DMS 273 (cell line): Measurements from ENCODE around the gene CNOT6L.

Source experiments
- DNase-seq: peaks from one replicate; lab custom pipeline; 2025; ENCODE audit not compliant: unreplicated experiment; lab: John Stamatoyannopoulos, UW

CNOT6L gene

GRCh38 chr4:77818602-77819403 lies at the start of gene CNOT6L:
Gene CNOT6L (minus strand): TSS chr4:77819368. CDS start chr4:77819308, 60 bp downstream.
- peak; percentile 79 for DNase-seq

DNA sequence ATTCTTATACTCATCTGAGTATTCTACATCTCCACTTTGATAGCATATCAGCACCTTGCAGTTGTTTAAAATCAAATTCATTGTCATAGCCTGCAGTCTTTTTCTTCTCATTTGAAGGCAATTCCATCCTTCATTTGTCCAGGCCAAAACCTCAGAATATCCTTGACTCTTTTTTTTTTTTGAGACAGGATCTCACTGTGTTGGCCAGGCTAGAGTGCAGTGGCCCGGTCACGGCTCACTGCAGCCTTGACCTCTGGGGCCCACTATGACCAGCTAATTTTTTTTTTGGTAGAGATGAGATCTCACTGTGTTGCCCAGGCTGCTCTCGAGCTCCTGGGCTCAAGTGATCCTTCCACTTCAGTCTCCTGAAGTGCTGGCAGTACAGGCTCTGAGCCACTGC lies 46.1 kb upstream of the CNOT6L start:
- DNase-seq = no peak

- DNase-seq = peak; percentile 34
Observed at GRCh38 chr4:77863341-77863740, 44.2 kb upstream of the CNOT6L start.

GRCh38 chr4:77862478-77863216 lies 43.5 kb upstream of the CNOT6L start, which contains the start of gene MRPL1:
Gene MRPL1 (plus strand): TSS chr4:77862830. CDS start chr4:77862849, 19 bp downstream.
- DNase-seq = peak; percentile 96

GRCh38 chr4:77861495-77861894 lies 42.3 kb upstream of the CNOT6L start:
- peak; percentile 26 for DNase-seq

DNA sequence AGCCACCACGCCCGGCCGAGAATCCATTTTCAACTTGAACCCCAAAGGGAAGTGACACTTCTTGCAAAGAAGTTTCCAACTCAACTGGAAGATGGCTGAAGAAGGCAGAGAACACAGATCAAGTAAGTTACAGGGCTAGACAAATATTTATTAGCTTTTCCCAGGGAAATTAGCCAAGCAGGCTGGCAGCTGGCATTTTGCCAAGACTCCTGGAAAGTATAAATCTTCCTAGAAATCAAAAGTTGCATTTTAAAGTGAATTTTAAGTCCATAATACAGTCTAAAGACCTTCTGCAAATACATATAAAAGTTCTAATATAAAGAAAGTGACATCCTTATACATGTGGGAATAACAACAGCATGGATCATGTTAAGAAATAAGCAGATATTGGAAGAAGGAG lies 40.1 kb upstream of the CNOT6L start:
- DNase-seq = peak; percentile 5

- no peak for DNase-seq
Observed at GRCh38 chr4:77856152-77856551, 37.0 kb upstream of the CNOT6L start.

- no peak for DNase-seq
Observed at GRCh38 chr4:77854431-77855111, 35.4 kb upstream of the CNOT6L start.

GRCh38 chr4:77852892-77853495 lies 33.8 kb upstream of the CNOT6L start:
- DNase-seq = no peak

GRCh38 chr4:77849278-77849965 lies 30.3 kb upstream of the CNOT6L start:
- DNase-seq = no peak

GRCh38 chr4:77848508-77848907 lies 29.3 kb upstream of the CNOT6L start:
- DNase-seq = no peak

GRCh38 chr4:77845929-77846328 lies 26.8 kb upstream of the CNOT6L start:
- no peak for DNase-seq

GRCh38 chr4:77845400-77845799 lies 26.2 kb upstream of the CNOT6L start:
- no peak for DNase-seq

- no peak for DNase-seq
Observed at GRCh38 chr4:77844363-77844762, 25.2 kb upstream of the CNOT6L start.

DNA sequence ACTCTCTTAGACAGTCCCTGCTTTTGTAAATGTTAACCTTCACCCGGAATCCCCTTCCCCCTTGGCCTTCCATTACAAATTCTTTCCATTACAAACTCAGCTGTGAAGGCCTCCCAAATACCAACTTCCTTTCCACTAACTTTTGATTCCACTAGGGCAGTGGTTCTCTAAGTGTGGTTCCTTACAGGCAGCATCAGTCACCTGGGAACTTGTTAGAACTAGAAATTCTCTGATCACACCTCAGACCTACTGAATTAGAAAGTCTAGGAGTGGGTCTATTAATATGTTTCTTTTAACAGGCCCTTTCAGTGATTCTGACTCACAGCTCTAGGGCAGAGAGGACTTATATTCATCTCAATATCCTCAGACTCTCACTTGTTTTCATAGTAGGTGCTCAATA lies 24.5 kb upstream of the CNOT6L start:
- DNase-seq = no peak

DNA sequence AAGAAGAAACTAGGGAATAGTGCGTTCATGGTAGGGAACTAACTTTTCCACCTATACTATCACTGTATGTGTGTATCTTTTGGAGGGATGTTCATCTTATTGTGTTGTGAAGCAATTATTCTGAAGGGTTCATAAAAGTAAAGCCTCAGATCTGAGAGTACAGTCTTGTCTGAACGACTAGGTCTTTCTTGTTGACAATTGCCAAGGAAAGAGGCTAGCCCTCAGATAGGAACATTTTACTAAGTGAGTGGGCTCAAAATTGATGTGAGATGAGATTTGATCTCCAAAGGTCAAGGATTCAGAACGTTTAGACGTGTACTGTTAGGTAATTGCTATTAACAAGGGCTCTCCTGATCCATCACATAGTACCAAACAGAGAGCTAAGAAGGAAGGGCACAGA lies 15.2 kb upstream of the CNOT6L start:
- DNase-seq = no peak

GRCh38 chr4:77833126-77833724 lies 14.1 kb upstream of the CNOT6L start:
- DNase-seq = no peak

- DNase-seq = peak; percentile 17
Observed at GRCh38 chr4:77827343-77827742, 8.2 kb upstream of the CNOT6L start.

DNA sequence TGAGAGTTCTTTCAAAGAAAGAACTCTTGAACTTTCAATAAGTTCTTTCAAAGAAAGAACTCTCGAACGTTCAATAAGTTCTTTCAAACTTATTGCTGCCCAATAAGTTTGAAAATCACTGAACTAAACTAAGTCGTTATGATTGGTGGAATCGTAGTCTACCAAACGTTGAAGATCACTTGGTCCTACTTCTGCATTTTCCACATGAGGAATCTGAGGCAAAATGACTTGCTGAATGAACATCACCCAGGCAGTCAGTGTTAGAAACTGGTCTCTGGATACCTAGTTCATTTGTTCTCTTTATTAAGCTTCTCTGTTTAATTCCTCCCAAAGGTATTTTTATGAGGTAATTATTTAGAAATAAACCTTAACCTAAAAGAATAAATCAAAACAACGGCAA lies 7.1 kb upstream of the CNOT6L start:
- no peak for DNase-seq

GRCh38 chr4:77821775-77822174 lies 2.6 kb upstream of the CNOT6L start:
- peak; percentile 29 for DNase-seq
